Brain microvascular endothelial cell (primary cell): ENCODE data around the gene TPR.
A peak's percentile ranks its signal among the peaks of the same experiment; 100 is the strongest.
"Not testable (repeated sequence)": the region's sequence is repeated elsewhere in the genome, so short reads cannot be mapped to it uniquely, and the experiment has no call there.

ENCODE experiments used
- DNase-seq: peaks from one replicate; pipeline ENCODE4 v3.0.0-alpha.2; 2020
- H3K27ac ChIP-seq: fragments of 250-450 bp; sonication (Bioruptor Pico); 2 replicates; pipeline ENCODE4 v1.5.1; 2020; ENCODE audit warnings: mild to moderate bottlenecking, moderate library complexity
- H3K27me3 ChIP-seq: fragments of 250-450 bp; sonication (Bioruptor Pico); replicated peaks from 2 replicates; pipeline ENCODE4 v1.5.1; 2020; ENCODE audit warnings: mild to moderate bottlenecking
- H3K36me3 ChIP-seq: fragments of 250-450 bp; sonication (Bioruptor Pico); replicated peaks from 2 replicates; pipeline ENCODE4 v1.5.1; 2020; ENCODE audit warnings: mild to moderate bottlenecking
- H3K4me3 ChIP-seq: 2 replicates; pipeline ENCODE4 v1.5.1; 2011; ENCODE audit warnings: low read depth, mild to moderate bottlenecking, control low read depth, low read length, moderate library complexity
- CTCF ChIP-seq: IDR thresholded peaks from 2 replicates; pipeline ENCODE4 v1.5.1; 2011; ENCODE audit warnings: low read depth, mild to moderate bottlenecking, moderate library complexity, low read length, control low read depth, inconsistent platforms; ENCODE audit errors: missing control alignments
- in situ Hi-C: cut with HindIII; loops from 2 replicates; pipeline ENCODE4 v1.10.0; 2017; ENCODE audit warnings: low sequenced_read_pairs, low pct_ligation_motif_present

TPR gene

GRCh38 chr1:186418503-186418902 is 43.5 kb upstream of the TPR start:
- DNase-seq: no peak

GRCh38 chr1:186413319-186413718 is 38.3 kb upstream of the TPR start:
- no peak for TF ChIP-seq CTCF
- Histone ChIP-seq H3K36me3 (peaks cover 11% of the 10 kb centered on the region), H3K27me3 (no peaks in the 10 kb centered on the region), H3K4me3 (no peak overlapping the region), H3K27ac (no peak overlapping the region)
- in situ Hi-C loops: no loop called here
- no peak for DNase-seq

More at GRCh38 chr1:186418503-186418902, 43.5 kb upstream of the TPR start:
- Histone ChIP-seq H3K4me3 (no peak overlapping the region), H3K36me3 (peaks cover 10% of the 10 kb centered on the region), H3K27me3 (no peaks in the 10 kb centered on the region), H3K27ac (no peak overlapping the region)
- no peak for TF ChIP-seq CTCF
- in situ Hi-C loops: no loop called here

- no peak for DNase-seq
- Histone ChIP-seq H3K27me3 (no peaks in the 10 kb centered on the region), H3K27ac (no peak overlapping the region), H3K4me3 (no peak overlapping the region), H3K36me3 (peaks cover 25% of the 10 kb centered on the region)
- TF ChIP-seq CTCF: no peak
- in situ Hi-C loops: no loop called here
These were observed 34.0 kb upstream of the TPR start for GRCh38 chr1:186409091-186409490.

DNA sequence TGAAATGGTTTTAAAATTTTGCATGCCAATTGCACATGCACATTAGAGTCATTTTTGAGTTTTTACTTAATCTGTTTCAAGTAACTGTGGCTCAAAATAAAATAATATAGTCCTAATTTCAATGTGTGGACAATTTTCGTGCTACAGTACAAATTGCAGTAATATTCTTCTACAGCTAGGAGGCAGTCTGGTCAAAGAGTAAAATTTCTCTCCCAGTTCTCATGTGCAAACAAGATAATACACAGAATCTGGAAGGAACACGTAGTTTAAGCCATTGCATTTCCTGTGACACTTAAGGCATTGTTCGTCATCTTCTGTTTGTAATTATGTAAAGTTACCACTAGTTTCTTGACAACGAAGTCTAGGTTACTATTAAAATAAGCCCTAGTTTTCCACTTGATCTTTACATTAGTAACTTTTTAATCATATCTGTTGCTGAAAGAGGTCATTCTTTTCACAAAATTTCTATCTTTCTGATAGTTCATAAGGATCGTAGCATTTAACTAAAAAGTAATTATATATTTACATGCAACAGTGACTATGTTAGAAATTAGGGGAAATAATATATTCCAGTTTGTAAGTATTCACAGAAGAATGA is 29.5 kb upstream of the TPR start:
- peak; percentile 58 for DNase-seq
- in situ Hi-C loops: no loop called here
- peak overlapping the region; percentile 41 for H3K27ac ChIP-seq

GRCh38 chr1:186403632-186404031 is 28.6 kb upstream of the TPR start:
- Histone ChIP-seq H3K36me3 (peaks cover 21% of the 10 kb centered on the region), H3K27me3 (no peaks in the 10 kb centered on the region), H3K27ac (no peak overlapping the region), H3K4me3 (no peak overlapping the region)
- TF ChIP-seq CTCF: no peak
- no peak for DNase-seq
- in situ Hi-C loops: no loop called here

More for the DNA sequence above, 29.5 kb upstream of the TPR start:
- Histone ChIP-seq H3K36me3 (peaks cover 23% of the 10 kb centered on the region), H3K4me3 (no peak overlapping the region), H3K27me3 (no peaks in the 10 kb centered on the region)
- peak; percentile 53 for TF ChIP-seq CTCF

- DNase-seq, H3K27me3 ChIP-seq, H3K27ac ChIP-seq, H3K4me3 ChIP-seq, in situ Hi-C loops: not testable (repeated sequence)
- peaks cover 17% of the 10 kb centered on the region for H3K36me3 ChIP-seq
These were observed 26.4 kb upstream of the TPR start for GRCh38 chr1:186401446-186401845.

DNA sequence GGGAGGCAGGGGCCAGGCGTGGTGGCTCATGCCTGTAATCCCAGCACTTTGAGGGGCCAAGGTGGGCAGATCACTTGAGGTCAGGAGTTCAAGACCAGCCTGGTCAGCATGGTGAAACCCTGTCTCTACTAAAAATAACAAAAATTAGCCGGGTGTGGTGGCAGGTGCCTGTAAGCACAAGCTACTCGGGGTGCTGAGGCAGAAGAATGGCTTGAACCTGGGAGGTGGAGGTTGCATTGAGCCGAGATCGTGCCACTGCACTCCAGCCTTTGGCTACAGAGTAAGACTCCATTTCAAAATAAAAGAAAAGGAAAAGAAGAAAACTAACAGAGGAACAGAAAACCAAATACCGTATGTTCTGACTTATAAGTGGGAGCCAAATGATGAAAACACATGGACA is 17.7 kb upstream of the TPR start:
- H3K27me3 ChIP-seq, DNase-seq, in situ Hi-C loops, H3K27ac ChIP-seq, H3K4me3 ChIP-seq: not testable (repeated sequence)
- H3K36me3 ChIP-seq: peaks cover 36% of the 10 kb centered on the region
